Measurements from ENCODE around the gene UGT1A8. TPM values are rescaled to one million over a fixed set of nuclear protein-coding genes. Genes with fewer than 3 reads are reported as not detected.

The UGT1A8 gene
- total and polyA plus RNA-seq, 2 donors (not counting 3 experiments of a cell fraction or from before 2014, with no cell fraction given): not detected

DNA sequence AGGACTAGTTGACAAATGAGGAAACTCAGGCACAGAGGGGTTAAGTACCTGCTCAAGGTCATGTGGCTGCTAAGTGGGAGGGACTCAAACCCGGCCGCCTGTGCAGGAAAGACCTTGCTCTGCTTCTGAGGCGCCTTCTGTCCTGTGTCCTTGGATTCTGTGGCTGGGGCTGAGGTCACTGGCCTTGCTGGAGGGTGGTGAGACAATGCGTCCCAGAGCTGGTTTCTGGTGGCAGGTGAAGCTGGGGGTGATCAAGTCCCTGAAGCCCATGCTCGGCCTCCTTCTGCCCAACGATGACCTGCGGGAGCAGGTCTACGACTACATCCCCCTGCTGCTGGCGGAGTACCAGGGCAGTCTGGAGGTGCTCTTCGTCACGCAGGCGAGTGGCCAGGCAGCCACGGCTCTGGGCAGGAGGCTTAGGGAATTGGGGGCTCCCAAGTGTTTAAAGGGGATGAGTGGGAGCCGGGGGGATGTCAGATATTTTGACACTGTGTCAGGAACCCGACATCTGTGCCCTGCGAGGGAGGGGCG is 176.8 kb downstream of the UGT1A8 start:
- dilution Hi-C loops (cut with MboI; ENCODE audit: extremely low pct_ligation_motif_present, low sequenced_read_pairs) (no loop called here), intact Hi-C loops (cut with micrococcal nuclease) (no loop called here)
- H3K79me2 ChIP-seq (ENCODE audit: control insufficient read depth, insufficient read depth, low read length): no peaks in the 10 kb centered on the region
- ChIA-PET CTCF (no interaction called here), POLR2A (no interaction called here)
- BruUV-seq (replicated peaks): no TSS peak
- no peak for FAIRE-seq
- H3K36me3 ChIP-seq (ENCODE audit: control insufficient read depth in 2 of 2, extremely low read depth in 1 of 2, insufficient read depth in 2 of 2, low read length in 2 of 2): no peaks in the 10 kb centered on the region
- H3K4me1 ChIP-seq (ENCODE audit: control insufficient read depth, extremely low read depth, insufficient read depth, low read length): no peaks in the 10 kb centered on the region
- no peak overlapping the region for H3K4me3 ChIP-seq (replicated peaks in 1 of 3; ENCODE audit: insufficient read depth in 1 of 3, low read depth in 1 of 3, low read length in 3 of 3)
- DNase-seq (ENCODE audit: low read depth, low spot score): no peak
- no peak overlapping the region for H3K4me2 ChIP-seq (ENCODE audit: insufficient read depth, low read length)
- H3K27ac ChIP-seq (ENCODE audit: insufficient read depth, low read depth, low read length): no peak overlapping the region
- TF ChIP-seq MYC (IDR thresholded peaks at IDR 0.05; ENCODE audit: low read depth, low read length) (no peak), POLR2AphosphoS5 (IDR thresholded peaks at IDR 0.05; ENCODE audit: insufficient read depth, low read depth, low read length) (no peak), POLR2A (IDR thresholded peaks at IDR 0.05; ENCODE audit: low read depth, low read length) (no peak), EZH2 (IDR thresholded peaks at IDR 0.05; ENCODE audit: borderline replicate concordance, low read depth, low read length, severe bottlenecking) (no peak)
- TF ChIP-seq, protein P1, sequence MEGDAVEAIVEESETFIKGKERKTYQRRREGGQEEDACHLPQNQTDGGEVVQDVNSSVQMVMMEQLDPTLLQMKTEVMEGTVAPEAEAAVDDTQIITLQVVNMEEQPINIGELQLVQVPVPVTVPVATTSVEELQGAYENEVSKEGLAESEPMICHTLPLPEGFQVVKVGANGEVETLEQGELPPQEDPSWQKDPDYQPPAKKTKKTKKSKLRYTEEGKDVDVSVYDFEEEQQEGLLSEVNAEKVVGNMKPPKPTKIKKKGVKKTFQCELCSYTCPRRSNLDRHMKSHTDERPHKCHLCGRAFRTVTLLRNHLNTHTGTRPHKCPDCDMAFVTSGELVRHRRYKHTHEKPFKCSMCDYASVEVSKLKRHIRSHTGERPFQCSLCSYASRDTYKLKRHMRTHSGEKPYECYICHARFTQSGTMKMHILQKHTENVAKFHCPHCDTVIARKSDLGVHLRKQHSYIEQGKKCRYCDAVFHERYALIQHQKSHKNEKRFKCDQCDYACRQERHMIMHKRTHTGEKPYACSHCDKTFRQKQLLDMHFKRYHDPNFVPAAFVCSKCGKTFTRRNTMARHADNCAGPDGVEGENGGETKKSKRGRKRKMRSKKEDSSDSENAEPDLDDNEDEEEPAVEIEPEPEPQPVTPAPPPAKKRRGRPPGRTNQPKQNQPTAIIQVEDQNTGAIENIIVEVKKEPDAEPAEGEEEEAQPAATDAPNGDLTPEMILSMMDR (IDR thresholded peaks at IDR 0.05; ENCODE audit: extremely low read depth in 1 of 2, insufficient read depth in 1 of 2, low read depth in 1 of 2, low read length in 2 of 2): no peak
- no peak overlapping the region for H3K9ac ChIP-seq (replicated peaks; ENCODE audit: extremely low read depth, insufficient read depth, low read length)
- no peaks in the 10 kb centered on the region for H3K9me3 ChIP-seq (replicated peaks; ENCODE audit: control insufficient read depth, insufficient read depth, low read length)
- no peak overlapping the region for H2AFZ ChIP-seq (ENCODE audit: low read depth, low read length)
- H3K27me3 ChIP-seq (ENCODE audit: control insufficient read depth in 2 of 2, insufficient read depth in 2 of 2, low read length in 2 of 2): no peaks in the 10 kb centered on the region
- H4K20me1 ChIP-seq (replicated peaks; ENCODE audit: control insufficient read depth, extremely low read depth, insufficient read depth, low read length): no peaks in the 10 kb centered on the region
- H3K9me1 ChIP-seq (replicated peaks; ENCODE audit: control insufficient read depth, extremely low read depth, insufficient read depth, low read length): no peaks in the 10 kb centered on the region

DNA sequence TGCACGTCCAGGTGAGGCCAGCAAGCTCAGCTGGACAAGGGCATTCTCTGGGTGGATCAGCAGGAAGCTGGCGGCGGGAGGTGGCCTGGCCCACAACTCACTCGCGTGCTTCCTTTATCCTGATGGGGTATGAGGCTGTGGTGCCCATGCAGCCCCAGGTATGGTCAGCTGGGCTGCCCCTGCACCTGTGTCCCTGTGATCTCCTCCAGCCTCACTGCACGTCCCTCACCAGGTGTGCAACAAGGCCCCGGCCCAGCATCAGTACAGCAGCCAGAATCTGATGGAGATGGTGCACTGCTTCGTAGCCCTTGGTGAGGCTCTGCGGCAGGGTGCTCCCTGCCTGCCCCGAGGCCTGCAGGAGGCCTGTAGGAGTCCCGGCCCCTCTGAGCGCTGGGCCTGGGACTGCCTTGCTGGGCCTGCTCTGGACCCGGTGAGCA is 178.3 kb downstream of the UGT1A8 start:
- H3K4me3 ChIP-seq (replicated peaks in 1 of 3; ENCODE audit: insufficient read depth in 1 of 3, low read depth in 1 of 3, low read length in 3 of 3): no peak overlapping the region
- no peak overlapping the region for H3K9ac ChIP-seq (replicated peaks; ENCODE audit: extremely low read depth, insufficient read depth, low read length)
- DNase-seq (ENCODE audit: low read depth, low spot score) (no peak), FAIRE-seq (no peak)
- H4K20me1 ChIP-seq (replicated peaks; ENCODE audit: control insufficient read depth, extremely low read depth, insufficient read depth, low read length): no peaks in the 10 kb centered on the region
- no peaks in the 10 kb centered on the region for H3K36me3 ChIP-seq (ENCODE audit: control insufficient read depth in 2 of 2, extremely low read depth in 1 of 2, insufficient read depth in 2 of 2, low read length in 2 of 2)
- H3K27ac ChIP-seq (ENCODE audit: insufficient read depth, low read depth, low read length): no peak overlapping the region
- H3K4me2 ChIP-seq (ENCODE audit: insufficient read depth, low read length): no peak overlapping the region
- H3K9me1 ChIP-seq (replicated peaks; ENCODE audit: control insufficient read depth, extremely low read depth, insufficient read depth, low read length): no peaks in the 10 kb centered on the region
- ChIA-PET POLR2A (no interaction called here), CTCF (no interaction called here)
- no TSS peak for BruUV-seq (replicated peaks)
- no peaks in the 10 kb centered on the region for H3K9me3 ChIP-seq (replicated peaks; ENCODE audit: control insufficient read depth, insufficient read depth, low read length)
- no peaks in the 10 kb centered on the region for H3K27me3 ChIP-seq (ENCODE audit: control insufficient read depth in 2 of 2, insufficient read depth in 2 of 2, low read length in 2 of 2)
- intact Hi-C loops (cut with micrococcal nuclease) (no loop called here), dilution Hi-C loops (cut with MboI; ENCODE audit: extremely low pct_ligation_motif_present, low sequenced_read_pairs) (no loop called here)
- H2AFZ ChIP-seq (ENCODE audit: low read depth, low read length): no peak overlapping the region
- no peaks in the 10 kb centered on the region for H3K79me2 ChIP-seq (ENCODE audit: control insufficient read depth, insufficient read depth, low read length)
- TF ChIP-seq POLR2A (IDR thresholded peaks at IDR 0.05; ENCODE audit: low read depth, low read length): no peak
- TF ChIP-seq EZH2 (IDR thresholded peaks at IDR 0.05; ENCODE audit: borderline replicate concordance, low read depth, low read length, severe bottlenecking): no peak
- no peaks in the 10 kb centered on the region for H3K4me1 ChIP-seq (ENCODE audit: control insufficient read depth, extremely low read depth, insufficient read depth, low read length)

Measured in endothelial cell of umbilical vein (primary cell).